GM23338 (cell line): ENCODE results near the gene KIAA1191.

Experiments
- CREB1 ChIP-seq: fragments of 250-450 bp; sonication (Bioruptor Pico); IDR thresholded peaks from 2 replicates; pipeline ENCODE4 v1.5.0; 2020; ENCODE audit warnings: low read depth, mild to moderate bottlenecking, moderate library complexity
- CTCF ChIP-seq, 2 experiments: fragments of 200-600 bp in 1 of 2; sonication (generic) in 1 of 2; conservative IDR thresholded peaks; 2 replicates each; pipeline versions ENCODE4 v1.5.1 to v1.6.1; 2016 to 2017; ENCODE audit warnings: antibody characterized with exemption in 2 of 2, low read depth in 2 of 2, mild to moderate bottlenecking in 2 of 2, moderate library complexity in 1 of 2
- ETS1 ChIP-seq: IDR thresholded peaks from 2 replicates; pipeline ENCODE4 v1.6.1; 2016; ENCODE audit warnings: antibody characterized with exemption
- EZH2 ChIP-seq: fragments of 200-600 bp; sonication (generic); IDR thresholded peaks from one replicate; pipeline ENCODE4 v1.8.0; 2017; ENCODE audit warnings: antibody characterized with exemption, mild to moderate bottlenecking, low read depth; ENCODE audit not compliant: unreplicated experiment
- EZH2phosphoT487 ChIP-seq: fragments of 200-600 bp; sonication (generic); IDR thresholded peaks from one replicate; pipeline ENCODE4 v1.8.1; 2018; ENCODE audit warnings: antibody characterized with exemption; ENCODE audit not compliant: unreplicated experiment
- JUNB ChIP-seq: IDR thresholded peaks from one replicate; pipeline ENCODE4 v1.6.1; 2016; ENCODE audit warnings: antibody characterized with exemption; ENCODE audit not compliant: unreplicated experiment
- POLR2AphosphoS5 ChIP-seq: IDR thresholded peaks from 2 replicates; pipeline ENCODE4 v1.6.1; 2016; ENCODE audit warnings: antibody characterized with exemption, low read depth
- REST ChIP-seq: IDR thresholded peaks from one replicate; pipeline ENCODE4 v1.6.1; 2018; ENCODE audit warnings: antibody characterized with exemption; ENCODE audit not compliant: unreplicated experiment

GRCh38 chr5:176342158-176342483, 19.4 kb downstream of the KIAA1191 start:
- TF ChIP-seq CTCF (conservative IDR thresholded peaks at IDR 0.05; ENCODE audit: low read depth in 2 of 2) (no peak), JUNB (no peak), EZH2 (no peak), CREB1 (no peak), POLR2AphosphoS5 (no peak), REST (no peak), EZH2phosphoT487 (no peak), ETS1 (no peak)
